CD4-positive, alpha-beta T cell (primary cell): Measurements from ENCODE around the gene PTPRN2. TPM values are rescaled to one million over a fixed set of nuclear protein-coding genes. Genes with fewer than 3 reads are reported as not detected.

Experiments used
- ATAC-seq: fragments of 200-7000 bp; cut with Tn5 transposase; one replicate; pipeline ENCODE4 v1.10.0; 2022; ENCODE audit warnings: mild to moderate bottlenecking; ENCODE audit not compliant: poor library complexity
- CTCF ChIA-PET: fragments of 350-600 bp; sonication (Branson Sonifier 250); formaldehyde crosslinking; loops from one replicate; lab custom pipeline; 2021; ENCODE audit warnings: antibody characterized with exemption, inconsistent platforms; lab: Charles Lee
- POLR2A ChIA-PET: fragments of 350-600 bp; sonication (Branson Sonifier 250); formaldehyde crosslinking; loops from one replicate; lab custom pipeline; 2021; ENCODE audit warnings: antibody characterized with exemption, inconsistent platforms; lab: Charles Lee
- DNase-seq, 14 experiments: peaks; one replicate each; pipeline ENCODE4 v3.0.0-alpha.2; 2013 to 2020; ENCODE audit warnings: mixed read lengths in 2 of 14
- H3K27ac ChIP-seq, 2 donors: one replicate each; pipeline versions ENCODE4 v1.5.1 to v1.7.0; 2013; ENCODE audit warnings: low read length in 2 of 2, low read depth in 1 of 2, mild to moderate bottlenecking in 1 of 2
- H3K27me3 ChIP-seq, 2 experiments: 1 replicate in 1 of 2; 2 replicates in 1 of 2; pipeline versions ENCODE4 v1.6.1 to v1.7.0; 2013; ENCODE audit warnings: low read length in 2 of 2, control low read depth in 1 of 2, mild to moderate bottlenecking in 1 of 2, moderate library complexity in 1 of 2; ENCODE audit not compliant: insufficient read depth in 2 of 2, control insufficient read depth in 1 of 2
- H3K36me3 ChIP-seq: one replicate; pipeline ENCODE4 v1.6.1; 2013; ENCODE audit warnings: low read length, control low read depth; ENCODE audit not compliant: insufficient read depth
- H3K4me1 ChIP-seq: one replicate; pipeline ENCODE4 v1.6.1; 2013; ENCODE audit warnings: low read length, control low read depth; ENCODE audit not compliant: insufficient read depth
- H3K4me3 ChIP-seq: one replicate; pipeline ENCODE4 v1.5.1; 2013; ENCODE audit warnings: mild to moderate bottlenecking, low read length, moderate library complexity
- H3K9me3 ChIP-seq, 2 experiments: 1 replicate in 1 of 2; 2 replicates in 1 of 2; pipeline versions ENCODE4 v1.6.1 to v1.7.0; 2013; ENCODE audit warnings: low read length in 2 of 2, mild to moderate bottlenecking in 2 of 2, control low read depth in 1 of 2, moderate library complexity in 1 of 2; ENCODE audit not compliant: control insufficient read depth in 1 of 2, insufficient read depth in 1 of 2
- H3K27ac Mint-ChIP-seq: one replicate; pipeline ENCODE4 v1.8.0; 2020; ENCODE audit warnings: mixed read lengths
- H3K27me3 Mint-ChIP-seq: one replicate; pipeline ENCODE4 v1.8.0; 2021; ENCODE audit warnings: mixed read lengths
- H3K36me3 Mint-ChIP-seq: one replicate; pipeline ENCODE4 v1.8.0; 2021; ENCODE audit warnings: low read depth, mixed read lengths
- H3K4me1 Mint-ChIP-seq: one replicate; pipeline ENCODE4 v1.8.0; 2021; ENCODE audit warnings: low read depth, mixed read lengths
- H3K4me3 Mint-ChIP-seq: one replicate; pipeline ENCODE4 v1.8.0; 2020; ENCODE audit warnings: mild to moderate bottlenecking, mixed read lengths
- H3K9me3 Mint-ChIP-seq: one replicate; pipeline ENCODE4 v1.8.0; 2020; ENCODE audit warnings: mixed read lengths
- CTCF ChIP-seq: fragments of 200-600 bp; IDR thresholded peaks from one replicate; pipeline ENCODE4 v1.8.0; 2022; ENCODE audit warnings: antibody characterized with exemption, mild to moderate bottlenecking
- intact Hi-C, 2 experiments: fragments of 100-400 bp; cut with DNase I in 1 of 2; cut with micrococcal nuclease in 1 of 2; formaldehyde crosslinking; loops; one replicate each; pipeline versions ENCODE4 v1.15.1 to v1.9.0; 2023 to 2025; cut with DNase I, micrococcal nuclease
- total RNA-seq, 174 experiments: library from RNA in 2 of 174; stranded (reverse) in 2 of 174; gene quantifications; one replicate each; pipeline ENCODE4 v1.2.3 and lab custom pipeline; 2021 to 2026

Gene PTPRN2
- total RNA-seq, 2 experiments from 2014 or later = 0.34 to 0.44 TPM

GRCh38 chr7:157949711-157950110, 637.9 kb downstream of the PTPRN2 start:
- POLR2A ChIA-PET = no interaction called here
- peaks cover 7% of the 10 kb centered on the region for H3K9me3 Mint-ChIP-seq
- Histone ChIP-seq H3K27ac (no peak overlapping the region), H3K36me3 (no peaks in the 10 kb centered on the region), H3K4me3 (no peak overlapping the region), H3K9me3 (peaks cover 12 to 22% of the 10 kb centered on the region in 2 experiments), H3K4me1 (no peaks in the 10 kb centered on the region), H3K27me3 (no peaks in the 10 kb centered on the region)
- no peak overlapping the region for H3K27ac Mint-ChIP-seq
- DNase-seq (no peak), ATAC-seq (no peak)
- CTCF ChIA-PET = no interaction called here
- TF ChIP-seq CTCF = no peak
- H3K36me3 Mint-ChIP-seq = no peaks in the 10 kb centered on the region
- no peak overlapping the region for H3K4me3 Mint-ChIP-seq
- H3K4me1 Mint-ChIP-seq = no peaks in the 10 kb centered on the region
- H3K27me3 Mint-ChIP-seq = peaks cover 16% of the 10 kb centered on the region
- intact Hi-C loops = no loop called here

- ChIA-PET POLR2A (no interaction called here), CTCF (no interaction called here)
- Mint-ChIP-seq H3K27ac (no peak overlapping the region), H3K27me3 (peaks cover 27% of the 10 kb centered on the region), H3K4me1 (no peaks in the 10 kb centered on the region), H3K36me3 (no peaks in the 10 kb centered on the region), H3K9me3 (peaks cover 7% of the 10 kb centered on the region), H3K4me3 (no peak overlapping the region)
- DNase-seq = no peak
- Histone ChIP-seq H3K4me1 (no peaks in the 10 kb centered on the region), H3K27ac (no peak overlapping the region), H3K9me3 (peaks cover 12 to 29% of the 10 kb centered on the region in 2 experiments), H3K27me3 (no peaks in the 10 kb centered on the region), H3K4me3 (no peak overlapping the region), H3K36me3 (no peaks in the 10 kb centered on the region)
- ATAC-seq = no peak
- no peak for TF ChIP-seq CTCF
- intact Hi-C loops = no loop called here
These were observed 640.1 kb downstream of the PTPRN2 start for GRCh38 chr7:157947504-157947903.

GRCh38 chr7:157946398-157947060, 641.1 kb downstream of the PTPRN2 start:
- peaks cover 7% of the 10 kb centered on the region for H3K9me3 Mint-ChIP-seq
- ChIA-PET POLR2A (no interaction called here), CTCF (no interaction called here)
- no peak for TF ChIP-seq CTCF
- H3K4me3 ChIP-seq = no peak overlapping the region
- peaks cover 12 to 36% of the 10 kb centered on the region in 2 experiments for H3K9me3 ChIP-seq
- DNase-seq (no peak), ATAC-seq (no peak)
- no peaks in the 10 kb centered on the region for H3K36me3 Mint-ChIP-seq
- peaks cover 24% of the 10 kb centered on the region for H3K27me3 Mint-ChIP-seq
- H3K4me1 ChIP-seq = no peaks in the 10 kb centered on the region
- no peak overlapping the region for H3K27ac Mint-ChIP-seq
- H3K4me1 Mint-ChIP-seq = no peaks in the 10 kb centered on the region
- intact Hi-C loops = no loop called here
- no peak overlapping the region for H3K4me3 Mint-ChIP-seq
- H3K27me3 ChIP-seq = no peaks in the 10 kb centered on the region
- H3K27ac ChIP-seq = no peak overlapping the region
- H3K36me3 ChIP-seq = no peaks in the 10 kb centered on the region
